ENCODE results near the gene VPS37C. TPM values are rescaled to one million over a fixed set of nuclear protein-coding genes. Genes with fewer than 3 reads are reported as not detected.

Gene VPS37C
- total RNA-seq, 2 donors from 2014 or later, result 13.2 to 21.1 TPM

DNA sequence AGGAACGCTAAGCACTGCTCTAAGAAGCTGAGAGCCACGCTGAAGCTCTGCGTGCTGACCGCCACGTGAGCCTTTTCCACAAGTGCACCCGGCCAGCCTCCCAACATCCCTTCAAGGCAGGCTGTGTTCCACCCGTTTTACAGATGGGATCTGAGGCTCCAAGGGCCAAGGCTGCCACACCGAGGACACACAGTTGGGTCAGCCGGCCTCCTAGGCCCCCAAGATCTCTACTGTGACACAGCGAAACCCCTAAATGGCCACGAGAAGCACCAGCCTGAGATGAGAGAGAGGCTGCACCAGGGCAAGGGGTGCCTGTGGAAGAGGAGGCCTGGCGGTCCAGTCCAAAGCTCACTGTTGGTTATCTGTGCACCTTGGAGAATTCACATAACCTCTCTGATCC, 70.7 kb downstream of the VPS37C start:
- intact Hi-C loops (cut with DNase I), result no loop called here
- no peak for TF ChIP-seq POLR2A (IDR thresholded peaks at IDR 0.05)
- TF ChIP-seq, protein P1, sequence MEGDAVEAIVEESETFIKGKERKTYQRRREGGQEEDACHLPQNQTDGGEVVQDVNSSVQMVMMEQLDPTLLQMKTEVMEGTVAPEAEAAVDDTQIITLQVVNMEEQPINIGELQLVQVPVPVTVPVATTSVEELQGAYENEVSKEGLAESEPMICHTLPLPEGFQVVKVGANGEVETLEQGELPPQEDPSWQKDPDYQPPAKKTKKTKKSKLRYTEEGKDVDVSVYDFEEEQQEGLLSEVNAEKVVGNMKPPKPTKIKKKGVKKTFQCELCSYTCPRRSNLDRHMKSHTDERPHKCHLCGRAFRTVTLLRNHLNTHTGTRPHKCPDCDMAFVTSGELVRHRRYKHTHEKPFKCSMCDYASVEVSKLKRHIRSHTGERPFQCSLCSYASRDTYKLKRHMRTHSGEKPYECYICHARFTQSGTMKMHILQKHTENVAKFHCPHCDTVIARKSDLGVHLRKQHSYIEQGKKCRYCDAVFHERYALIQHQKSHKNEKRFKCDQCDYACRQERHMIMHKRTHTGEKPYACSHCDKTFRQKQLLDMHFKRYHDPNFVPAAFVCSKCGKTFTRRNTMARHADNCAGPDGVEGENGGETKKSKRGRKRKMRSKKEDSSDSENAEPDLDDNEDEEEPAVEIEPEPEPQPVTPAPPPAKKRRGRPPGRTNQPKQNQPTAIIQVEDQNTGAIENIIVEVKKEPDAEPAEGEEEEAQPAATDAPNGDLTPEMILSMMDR (IDR thresholded peaks at IDR 0.05), result no peak

GRCh38 chr11:61089806-61090491, 71.3 kb downstream of the VPS37C start:
- DNase-seq (no peak), ATAC-seq (no peak)
- no peaks in the 10 kb centered on the region for H3K4me1 ChIP-seq
- no peaks in the 10 kb centered on the region for H3K9me3 ChIP-seq
- H3K4me3 ChIP-seq, result no peak overlapping the region
- intact Hi-C loops (cut with DNase I), result no loop called here
- H3K27me3 ChIP-seq, result no peaks in the 10 kb centered on the region
- H3K36me3 ChIP-seq (replicated peaks in 1 of 2; ENCODE audit: insufficient read depth in 1 of 2, low read depth in 2 of 2), result no peaks in the 10 kb centered on the region
- no peak for TF ChIP-seq POLR2A (IDR thresholded peaks at IDR 0.05)
- TF ChIP-seq, protein P1 (IDR thresholded peaks at IDR 0.05), result no peak
- no peak overlapping the region for H3K27ac ChIP-seq
- WGBS, 2 donors, result 68% methylated on average over 9 to 11 of the region's 12 CpGs

More for the DNA sequence above, 70.7 kb downstream of the VPS37C start:
- H3K4me3 ChIP-seq, result no peak overlapping the region
- H3K9me3 ChIP-seq, result no peaks in the 10 kb centered on the region
- no peaks in the 10 kb centered on the region for H3K36me3 ChIP-seq (replicated peaks in 1 of 2; ENCODE audit: insufficient read depth in 1 of 2, low read depth in 2 of 2)
- WGBS, 2 donors, result 71 to 78% methylated on average over 11 to 12 of the region's 12 CpGs
- no peaks in the 10 kb centered on the region for H3K27me3 ChIP-seq
- no peaks in the 10 kb centered on the region for H3K4me1 ChIP-seq
- DNase-seq (no peak), ATAC-seq (no peak)
- H3K27ac ChIP-seq, result no peak overlapping the region

GRCh38 chr11:61087426-61088119, 73.7 kb downstream of the VPS37C start:
- Histone ChIP-seq H3K4me3 (no peak overlapping the region), H3K4me1 (no peaks in the 10 kb centered on the region), H3K27me3 (no peaks in the 10 kb centered on the region), H3K27ac (no peak overlapping the region), H3K36me3 (replicated peaks in 1 of 2; ENCODE audit: insufficient read depth in 1 of 2, low read depth in 2 of 2) (no peaks in the 10 kb centered on the region), H3K9me3 (no peaks in the 10 kb centered on the region)
- WGBS, 2 donors, result 80 to 95% methylated on average over 9 of the region's 9 CpGs
- intact Hi-C loops (cut with DNase I), result no loop called here
- TF ChIP-seq POLR2A (IDR thresholded peaks at IDR 0.05), result no peak
- TF ChIP-seq, protein P1 (IDR thresholded peaks at IDR 0.05), result no peak
- ATAC-seq (no peak), DNase-seq (no peak)

DNA sequence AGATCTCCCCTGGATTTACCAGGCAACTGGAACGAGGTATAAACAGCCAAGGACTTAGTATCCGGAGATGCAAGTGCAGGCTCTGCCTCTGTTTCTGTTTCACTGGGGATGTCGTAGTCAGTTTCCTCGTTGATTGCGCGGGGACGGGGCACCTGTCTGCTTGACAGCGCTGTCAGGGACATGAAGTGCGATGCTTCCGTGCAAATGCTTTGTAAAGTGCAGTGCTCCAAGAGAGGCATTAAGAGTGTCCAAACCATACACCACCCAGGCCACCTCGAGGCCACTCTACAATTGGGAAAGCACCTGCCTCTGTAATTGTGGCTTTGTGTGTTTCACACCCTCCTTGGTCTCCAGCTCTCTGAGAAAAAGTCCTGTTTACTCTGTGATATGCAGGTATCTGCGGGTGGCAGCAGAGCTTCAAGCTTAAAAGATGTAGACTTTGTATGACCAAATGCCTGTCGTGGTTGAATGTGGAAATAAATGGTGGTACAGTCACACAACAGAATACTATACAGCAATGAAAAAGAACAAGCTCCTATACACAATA, 77.6 kb downstream of the VPS37C start:
- no peaks in the 10 kb centered on the region for H3K36me3 ChIP-seq (replicated peaks in 1 of 2; ENCODE audit: insufficient read depth in 1 of 2, low read depth in 2 of 2)
- no peak for ATAC-seq
- H3K4me1 ChIP-seq, result no peaks in the 10 kb centered on the region
- no peak overlapping the region for H3K27ac ChIP-seq
- no peaks in the 10 kb centered on the region for H3K27me3 ChIP-seq
- DNase-seq, result no peak
- no peak overlapping the region for H3K4me3 ChIP-seq
- WGBS, 2 donors, result 73 to 78% methylated on average over 13 of the region's 13 CpGs
- TF ChIP-seq POLR2A (IDR thresholded peaks at IDR 0.05), result no peak
- TF ChIP-seq, protein P1 (IDR thresholded peaks at IDR 0.05), result no peak
- H3K9me3 ChIP-seq, result no peaks in the 10 kb centered on the region
- intact Hi-C loops (cut with DNase I), result no loop called here

All from body of pancreas (tissue), 4 donors.